Nephron progenitor cell (in vitro differentiated cells): Measurements from ENCODE around the gene NEDD1.

ENCODE experiments used
- DNase-seq: peaks from one replicate; pipeline ENCODE4 v3.0.0; 2021
- H3K27ac Mint-ChIP-seq: 2 replicates; pipeline ENCODE4 v1.8.0; 2021; ENCODE audit warnings: mild to moderate bottlenecking, moderate library complexity, mixed read lengths
- H3K27me3 Mint-ChIP-seq: 2 replicates; pipeline ENCODE4 v1.8.0; 2021; ENCODE audit warnings: mild to moderate bottlenecking, low read depth, mixed read lengths; ENCODE audit not compliant: poor library complexity
- H3K36me3 Mint-ChIP-seq: 2 replicates; pipeline ENCODE4 v1.8.0; 2021; ENCODE audit warnings: low read depth, mixed read lengths
- H3K4me1 Mint-ChIP-seq: 2 replicates; pipeline ENCODE4 v1.8.0; 2021; ENCODE audit warnings: mixed read lengths
- H3K4me3 Mint-ChIP-seq: 2 replicates; pipeline ENCODE4 v1.8.0; 2021; ENCODE audit warnings: mild to moderate bottlenecking, moderate library complexity, mixed read lengths
- H3K9me3 Mint-ChIP-seq: 2 replicates; pipeline ENCODE4 v1.8.0; 2021; ENCODE audit warnings: mild to moderate bottlenecking, moderate library complexity, mixed read lengths
- CTCF ChIP-seq: fragments of 200-600 bp; sonication (generic); IDR thresholded peaks from 2 replicates; pipeline ENCODE4 v1.5.0; 2021; ENCODE audit warnings: antibody characterized with exemption

The NEDD1 gene

DNA sequence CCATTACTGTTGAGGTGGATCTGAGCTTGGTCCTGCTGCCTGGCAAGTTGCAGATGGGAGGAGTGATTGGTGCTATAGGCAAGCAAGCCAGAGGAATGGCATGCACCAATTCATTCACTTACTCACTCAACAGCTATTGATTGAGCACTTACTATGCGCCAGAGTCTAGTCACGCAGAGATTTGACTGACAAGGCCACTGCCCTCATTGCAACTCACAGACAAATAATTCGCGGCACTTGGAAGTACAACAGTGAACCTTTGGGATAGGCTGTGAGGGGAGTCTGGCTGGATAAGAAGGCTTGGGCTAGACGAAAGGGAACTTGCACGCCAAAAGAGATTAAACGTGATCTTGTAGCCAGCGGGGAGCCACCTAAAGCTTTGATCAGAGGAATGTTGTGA lies 96.2 kb downstream of the NEDD1 start:
- H3K27me3 Mint-ChIP-seq: peaks cover 6% of the 10 kb centered on the region
- no peak overlapping the region for H3K4me3 Mint-ChIP-seq
- H3K4me1 Mint-ChIP-seq: peaks cover 12% of the 10 kb centered on the region
- no peaks in the 10 kb centered on the region for H3K36me3 Mint-ChIP-seq
- H3K27ac Mint-ChIP-seq: no peak overlapping the region
- no peak for TF ChIP-seq CTCF
- DNase-seq: no peak
- H3K9me3 Mint-ChIP-seq: no peaks in the 10 kb centered on the region
